ENCODE results near the gene HTR2A.
"Not testable (repeated sequence)": the region's sequence is repeated elsewhere in the genome, so short reads cannot be mapped to it uniquely, and the experiment has no call there.

Gene HTR2A

GRCh38 chr13:46812301-46812797 lies 84.5 kb downstream of the HTR2A start:
- peaks cover 2% of the 10 kb centered on the region; the same call in 1 of the 2 replicates for H3K9me3 ChIP-seq (ENCODE audit: control insufficient read depth, insufficient read depth, low read depth, low read length)
- peaks cover 2% of the 10 kb centered on the region for H3K4me1 ChIP-seq (ENCODE audit: control insufficient read depth, insufficient read depth, low read length)
- no peak overlapping the region for H3K9ac ChIP-seq (ENCODE audit: low read length)
- H3K4me3 ChIP-seq (ENCODE audit: low read depth, low read length): no peak overlapping the region
- H3K36me3 ChIP-seq (ENCODE audit: control insufficient read depth, insufficient read depth, low read length): no peaks in the 10 kb centered on the region
- no peak overlapping the region for H3K27ac ChIP-seq (ENCODE audit: low read depth, low read length)
- no peaks in the 10 kb centered on the region for H3K27me3 ChIP-seq (ENCODE audit: control insufficient read depth, insufficient read depth, low read length)

- Histone ChIP-seq H3K4me1 (ENCODE audit: control insufficient read depth, insufficient read depth, low read length) (no peaks in the 10 kb centered on the region), H3K9me3 (ENCODE audit: control insufficient read depth, insufficient read depth, low read depth, low read length) (peaks cover 2% of the 10 kb centered on the region; the same call in 1 of the 2 replicates), H3K27ac (ENCODE audit: low read depth, low read length) (no peak overlapping the region), H3K27me3 (ENCODE audit: control insufficient read depth, insufficient read depth, low read length) (no peaks in the 10 kb centered on the region), H3K4me3 (ENCODE audit: low read depth, low read length) (no peak overlapping the region), H3K36me3 (ENCODE audit: control insufficient read depth, insufficient read depth, low read length) (no peaks in the 10 kb centered on the region), H3K9ac (ENCODE audit: low read length) (no peak overlapping the region)
Measured at GRCh38 chr13:46810440-46810839, 86.4 kb downstream of the HTR2A start.

GRCh38 chr13:46804921-46805320 lies 91.9 kb downstream of the HTR2A start:
- H3K36me3 ChIP-seq (ENCODE audit: control insufficient read depth, insufficient read depth, low read length); H3K27ac ChIP-seq (ENCODE audit: low read depth, low read length); H3K9ac ChIP-seq (ENCODE audit: low read length); H3K4me3 ChIP-seq (ENCODE audit: low read depth, low read length); H3K27me3 ChIP-seq (ENCODE audit: control insufficient read depth, insufficient read depth, low read length); H3K9me3 ChIP-seq (ENCODE audit: control insufficient read depth, insufficient read depth, low read depth, low read length); H3K4me1 ChIP-seq (ENCODE audit: control insufficient read depth, insufficient read depth, low read length): not testable (repeated sequence)

- Histone ChIP-seq H3K27ac (ENCODE audit: low read depth, low read length) (no peak overlapping the region), H3K36me3 (ENCODE audit: control insufficient read depth, insufficient read depth, low read length) (no peaks in the 10 kb centered on the region), H3K4me1 (ENCODE audit: control insufficient read depth, insufficient read depth, low read length) (no peaks in the 10 kb centered on the region), H3K4me3 (ENCODE audit: low read depth, low read length) (no peak overlapping the region), H3K9ac (ENCODE audit: low read length) (no peak overlapping the region), H3K9me3 (ENCODE audit: control insufficient read depth, insufficient read depth, low read depth, low read length) (no peaks in the 10 kb centered on the region), H3K27me3 (ENCODE audit: control insufficient read depth, insufficient read depth, low read length) (no peaks in the 10 kb centered on the region)
Measured at GRCh38 chr13:46804391-46804815, 92.5 kb downstream of the HTR2A start.

- Histone ChIP-seq H3K9me3 (ENCODE audit: control insufficient read depth, insufficient read depth, low read depth, low read length) (no peaks in the 10 kb centered on the region), H3K9ac (ENCODE audit: low read length) (no peak overlapping the region), H3K36me3 (ENCODE audit: control insufficient read depth, insufficient read depth, low read length) (no peaks in the 10 kb centered on the region), H3K4me3 (ENCODE audit: low read depth, low read length) (no peak overlapping the region), H3K27ac (ENCODE audit: low read depth, low read length) (no peak overlapping the region), H3K4me1 (ENCODE audit: control insufficient read depth, insufficient read depth, low read length) (no peaks in the 10 kb centered on the region), H3K27me3 (ENCODE audit: control insufficient read depth, insufficient read depth, low read length) (no peaks in the 10 kb centered on the region)
Measured at GRCh38 chr13:46803586-46803985, 93.3 kb downstream of the HTR2A start.

GRCh38 chr13:46801858-46802257 lies 95.0 kb downstream of the HTR2A start:
- H3K27ac ChIP-seq (ENCODE audit: low read depth, low read length): no peak overlapping the region
- H3K4me3 ChIP-seq (ENCODE audit: low read depth, low read length): no peak overlapping the region
- no peaks in the 10 kb centered on the region for H3K36me3 ChIP-seq (ENCODE audit: control insufficient read depth, insufficient read depth, low read length)
- peaks cover 8% of the 10 kb centered on the region; the same call in 1 of the 2 replicates for H3K4me1 ChIP-seq (ENCODE audit: control insufficient read depth, insufficient read depth, low read length)
- no peaks in the 10 kb centered on the region for H3K27me3 ChIP-seq (ENCODE audit: control insufficient read depth, insufficient read depth, low read length)
- no peaks in the 10 kb centered on the region for H3K9me3 ChIP-seq (ENCODE audit: control insufficient read depth, insufficient read depth, low read depth, low read length)
- H3K9ac ChIP-seq (ENCODE audit: low read length): no peak overlapping the region

GRCh38 chr13:46799139-46799538 lies 97.7 kb downstream of the HTR2A start:
- H3K9me3 ChIP-seq (ENCODE audit: control insufficient read depth, insufficient read depth, low read depth, low read length): no peaks in the 10 kb centered on the region
- no peaks in the 10 kb centered on the region for H3K36me3 ChIP-seq (ENCODE audit: control insufficient read depth, insufficient read depth, low read length)
- peaks cover 22% of the 10 kb centered on the region for H3K4me1 ChIP-seq (ENCODE audit: control insufficient read depth, insufficient read depth, low read length)
- H3K27ac ChIP-seq (ENCODE audit: low read depth, low read length): no peak overlapping the region
- H3K9ac ChIP-seq (ENCODE audit: low read length): no peak overlapping the region
- H3K4me3 ChIP-seq (ENCODE audit: low read depth, low read length): no peak overlapping the region
- H3K27me3 ChIP-seq (ENCODE audit: control insufficient read depth, insufficient read depth, low read length): no peaks in the 10 kb centered on the region

- Histone ChIP-seq H3K9ac (ENCODE audit: low read length) (peak overlapping the region; percentile 79), H3K27ac (ENCODE audit: low read depth, low read length) (peak overlapping the region; percentile 52; the same call in 1 of the 2 replicates), H3K9me3 (ENCODE audit: control insufficient read depth, insufficient read depth, low read depth, low read length) (no peaks in the 10 kb centered on the region), H3K4me1 (ENCODE audit: control insufficient read depth, insufficient read depth, low read length) (peaks cover 22% of the 10 kb centered on the region), H3K4me3 (ENCODE audit: low read depth, low read length) (peak overlapping the region; percentile 95), H3K36me3 (ENCODE audit: control insufficient read depth, insufficient read depth, low read length) (no peaks in the 10 kb centered on the region), H3K27me3 (ENCODE audit: control insufficient read depth, insufficient read depth, low read length) (no peaks in the 10 kb centered on the region)
Measured at GRCh38 chr13:46797501-46798237, 99.2 kb downstream of the HTR2A start.

- H3K27me3 ChIP-seq (ENCODE audit: control insufficient read depth, insufficient read depth, low read length): no peaks in the 10 kb centered on the region
- peak within 1 kb of the TSS; percentile 93 for H3K9ac ChIP-seq (ENCODE audit: low read length)
- peak within 1 kb of the TSS; percentile 62; the same call in 1 of the 2 replicates for H3K27ac ChIP-seq (ENCODE audit: low read depth, low read length)
- H3K4me3 ChIP-seq (ENCODE audit: low read depth, low read length): peak within 1 kb of the TSS; percentile 95
- H3K4me1 ChIP-seq (ENCODE audit: control insufficient read depth, insufficient read depth, low read length): peaks cover 22% of the 10 kb centered on the region
- no peaks in the 10 kb centered on the region for H3K9me3 ChIP-seq (ENCODE audit: control insufficient read depth, insufficient read depth, low read depth, low read length)
- 0 out of 2 replicates have a peak, but pooled peaks cover 4% of the 10 kb centered on the region for H3K36me3 ChIP-seq (ENCODE audit: control insufficient read depth, insufficient read depth, low read length)
Measured at GRCh38 chr13:46796515-46797474, 100.1 kb downstream of the HTR2A start, which contains the start of gene ESD. TSS of gene ESD (minus strand) at chr13:46797161. CDS start at chr13:46791413, 5,748 bp downstream.

GRCh38 chr13:46796129-46796514 lies 100.7 kb downstream of the HTR2A start:
- H3K9me3 ChIP-seq (ENCODE audit: control insufficient read depth, insufficient read depth, low read depth, low read length): no peaks in the 10 kb centered on the region
- peak overlapping the region; percentile 93 for H3K9ac ChIP-seq (ENCODE audit: low read length)
- no peaks in the 10 kb centered on the region for H3K27me3 ChIP-seq (ENCODE audit: control insufficient read depth, insufficient read depth, low read length)
- peaks cover 22% of the 10 kb centered on the region for H3K4me1 ChIP-seq (ENCODE audit: control insufficient read depth, insufficient read depth, low read length)
- no peak overlapping the region for H3K27ac ChIP-seq (ENCODE audit: low read depth, low read length)
- H3K36me3 ChIP-seq (ENCODE audit: control insufficient read depth, insufficient read depth, low read length): 0 out of 2 replicates have a peak, but pooled peaks cover 10% of the 10 kb centered on the region
- H3K4me3 ChIP-seq (ENCODE audit: low read depth, low read length): peak overlapping the region; percentile 95
